Lung microvascular endothelial cell (primary cell): ENCODE measurements around the gene TMEM154. TPM values are rescaled to one million over a fixed set of nuclear protein-coding genes. Genes with fewer than 3 reads are reported as not detected.
"Not testable (repeated sequence)": the region's sequence is repeated elsewhere in the genome, so short reads cannot be mapped to it uniquely, and the experiment has no call there.

Source experiments
- DNase-seq, 2 donors: peaks; one replicate each; pipeline versions ENCODE4 v3.0.0 to v3.0.0-alpha.2; 2010; ENCODE audit warnings: low read depth in 2 of 2
- total RNA-seq: library from RNA; depleted of rRNA; stranded (reverse); fragments of >200 nt; gene quantifications from 2 replicates; pipeline ENCODE4 v1.2.1, GENCODE V29; 2014

The TMEM154 gene
- total RNA-seq, 1 donor from 2014 or later = 0.20 TPM

GRCh38 chr4:152667781-152668180 is 12.0 kb downstream of the TMEM154 start:
- no peak for DNase-seq

GRCh38 chr4:152666946-152667345 is 12.9 kb downstream of the TMEM154 start:
- DNase-seq = no peak

- DNase-seq = no peak
Measured at GRCh38 chr4:152665691-152666395, 14.0 kb downstream of the TMEM154 start.

- not testable (repeated sequence) for DNase-seq
Measured at GRCh38 chr4:152664067-152664378, 15.8 kb downstream of the TMEM154 start.

- DNase-seq = no peak
Measured at GRCh38 chr4:152663203-152664066, 16.4 kb downstream of the TMEM154 start.

GRCh38 chr4:152661649-152662048 is 18.1 kb downstream of the TMEM154 start:
- no peak for DNase-seq

GRCh38 chr4:152660526-152660925 is 19.3 kb downstream of the TMEM154 start:
- no peak for DNase-seq

GRCh38 chr4:152659806-152660205 is 20.0 kb downstream of the TMEM154 start:
- no peak for DNase-seq

GRCh38 chr4:152657657-152658056 is 22.1 kb downstream of the TMEM154 start:
- DNase-seq = no peak

- DNase-seq = no peak
Measured at GRCh38 chr4:152655272-152656129, 24.3 kb downstream of the TMEM154 start.

GRCh38 chr4:152652102-152652501 is 27.7 kb downstream of the TMEM154 start:
- no peak for DNase-seq

GRCh38 chr4:152651473-152652060 is 28.2 kb downstream of the TMEM154 start:
- no peak for DNase-seq

- DNase-seq = no peak
Measured at GRCh38 chr4:152646221-152646620, 33.6 kb downstream of the TMEM154 start.

GRCh38 chr4:152644130-152644529 is 35.7 kb downstream of the TMEM154 start:
- DNase-seq = no peak

GRCh38 chr4:152643153-152644035 is 36.4 kb downstream of the TMEM154 start:
- no peak for DNase-seq

- DNase-seq = peak; percentile 6 to 21
Measured at GRCh38 chr4:152640058-152640921, 39.5 kb downstream of the TMEM154 start.

- DNase-seq = no peak
Measured at GRCh38 chr4:152635851-152636250, 43.9 kb downstream of the TMEM154 start.

GRCh38 chr4:152634110-152634760 is 45.6 kb downstream of the TMEM154 start:
- no peak for DNase-seq

GRCh38 chr4:152633118-152633517 is 46.7 kb downstream of the TMEM154 start:
- no peak for DNase-seq
